Peyer's patch (tissue), 4 donors: Measurements from ENCODE around the gene F2RL3.

Experiments
- CTCF ChIP-seq, 6 experiments: fragments of 450-650 bp in 4 of 6; fragments of 200-600 bp in 2 of 6; sonication (generic) in 1 of 6; IDR thresholded peaks; one replicate each; pipeline ENCODE4 v1.5.1; 2017 to 2019; ENCODE audit warnings: antibody characterized with exemption in 6 of 6, mild to moderate bottlenecking in 3 of 6, moderate library complexity in 1 of 6
- POLR2A ChIP-seq, 2 donors: fragments of 450-650 bp; IDR thresholded peaks; one replicate each; pipeline ENCODE4 v1.5.1; 2017; ENCODE audit warnings: antibody characterized with exemption in 2 of 2, mild to moderate bottlenecking in 2 of 2, moderate library complexity in 2 of 2

DNA sequence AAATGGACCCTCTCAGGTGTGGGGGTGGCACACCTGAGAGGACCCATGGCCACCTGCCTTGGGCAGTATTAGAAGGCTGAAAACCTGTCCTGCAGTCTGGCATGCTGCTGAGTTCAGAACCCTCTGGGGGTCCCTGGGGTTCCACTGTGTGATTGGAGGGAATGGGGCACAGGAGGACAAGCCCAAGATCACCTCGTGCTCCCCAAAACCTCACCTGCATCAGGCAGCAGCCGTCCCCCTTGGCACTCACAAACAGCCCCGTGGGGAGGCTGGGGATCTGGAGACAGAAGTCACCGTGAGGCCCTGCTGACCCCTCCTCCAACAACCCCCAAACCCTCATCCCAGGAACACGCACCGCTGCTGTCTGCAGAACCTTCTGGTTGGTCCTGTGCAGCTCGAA, 14.5 kb downstream of the F2RL3 start:
- TF ChIP-seq CTCF (IDR thresholded peaks at IDR 0.05) (no peak), POLR2A (IDR thresholded peaks at IDR 0.05) (no peak)
